Common myeloid progenitor, CD34-positive (primary cell): Measurements from ENCODE around the gene ABCB7.

ENCODE experiments used
- CTCF ChIA-PET: fragments of 350-600 bp; sonication (Branson Sonifier 250); formaldehyde crosslinking; loops from one replicate; lab custom pipeline; 2021; ENCODE audit warnings: antibody characterized with exemption; lab: Charles Lee
- POLR2A ChIA-PET: fragments of 350-600 bp; sonication (Branson Sonifier 250); formaldehyde crosslinking; loops from one replicate; lab custom pipeline; 2021; ENCODE audit warnings: antibody characterized with exemption; lab: Charles Lee
- DNase-seq, 3 donors: peaks; one replicate each; pipeline versions ENCODE4 v3.0.0 to v3.0.0-alpha.2; 2013
- H3K27ac ChIP-seq, 2 experiments: 1 replicate in 1 of 2; 2 replicates in 1 of 2; pipeline ENCODE4 v1.7.0; 2013; ENCODE audit warnings: inconsistent platforms in 2 of 2, low read length in 2 of 2, mild to moderate bottlenecking in 2 of 2, low read depth in 1 of 2, moderate library complexity in 1 of 2; ENCODE audit not compliant: severe bottlenecking in 2 of 2, insufficient read depth in 1 of 2, poor library complexity in 1 of 2
- H3K27me3 ChIP-seq, 5 experiments: replicated peaks in 2 of 5; 1 replicate in 3 of 5; 2 replicates in 2 of 5; pipeline versions ENCODE4 v1.6.1 to v1.7.0; 2013; ENCODE audit warnings: low read length in 4 of 5, mild to moderate bottlenecking in 2 of 5, moderate library complexity in 2 of 5, inconsistent platforms in 1 of 5; ENCODE audit not compliant: insufficient read depth in 5 of 5, control insufficient read depth in 4 of 5
- H3K36me3 ChIP-seq, 4 experiments: 1 replicate in 2 of 4; 2 replicates in 2 of 4; pipeline versions ENCODE4 v1.6.1 to v1.7.0; 2013; ENCODE audit warnings: low read length in 3 of 4, control low read depth in 1 of 4, mild to moderate bottlenecking in 1 of 4; ENCODE audit not compliant: control insufficient read depth in 4 of 4, insufficient read depth in 4 of 4
- H3K4me1 ChIP-seq, 4 experiments: 1 replicate in 3 of 4; 2 replicates in 1 of 4; pipeline versions ENCODE4 v1.6.1 to v1.7.1; 2013; ENCODE audit warnings: low read length in 3 of 4, mild to moderate bottlenecking in 3 of 4, control low read depth in 1 of 4, inconsistent platforms in 1 of 4, moderate library complexity in 1 of 4; ENCODE audit not compliant: control insufficient read depth in 4 of 4, insufficient read depth in 4 of 4; ENCODE audit errors: control extremely low read depth in 1 of 4
- H3K4me3 ChIP-seq, 7 experiments: 1 replicate in 4 of 7; 2 replicates in 3 of 7; pipeline versions ENCODE4 v1.5.1 to v1.7.0; 2013; ENCODE audit warnings: mild to moderate bottlenecking in 7 of 7, low read length in 6 of 7, moderate library complexity in 6 of 7, inconsistent platforms in 2 of 7, low read depth in 2 of 7, control low read depth in 1 of 7; ENCODE audit not compliant: insufficient read depth in 4 of 7, control insufficient read depth in 1 of 7; ENCODE audit errors: extremely low read depth in 1 of 7
- H3K9me3 ChIP-seq, 5 experiments: 1 replicate in 4 of 5; 2 replicates in 1 of 5; pipeline versions ENCODE4 v1.6.1 to v1.7.1; 2013; ENCODE audit warnings: low read length in 4 of 5, mild to moderate bottlenecking in 2 of 5, inconsistent platforms in 1 of 5, low read depth in 1 of 5, moderate library complexity in 1 of 5; ENCODE audit not compliant: control insufficient read depth in 4 of 5, insufficient read depth in 2 of 5; ENCODE audit errors: control extremely low read depth in 1 of 5
- WGBS: methylation state at CpG from one replicate; pipeline ENCODE4 v1.1.5; 2013; ENCODE audit not compliant: insufficient coverage; 5-methylcytosine and 5-hydroxymethylcytosine counted together

ABCB7 gene

DNA sequence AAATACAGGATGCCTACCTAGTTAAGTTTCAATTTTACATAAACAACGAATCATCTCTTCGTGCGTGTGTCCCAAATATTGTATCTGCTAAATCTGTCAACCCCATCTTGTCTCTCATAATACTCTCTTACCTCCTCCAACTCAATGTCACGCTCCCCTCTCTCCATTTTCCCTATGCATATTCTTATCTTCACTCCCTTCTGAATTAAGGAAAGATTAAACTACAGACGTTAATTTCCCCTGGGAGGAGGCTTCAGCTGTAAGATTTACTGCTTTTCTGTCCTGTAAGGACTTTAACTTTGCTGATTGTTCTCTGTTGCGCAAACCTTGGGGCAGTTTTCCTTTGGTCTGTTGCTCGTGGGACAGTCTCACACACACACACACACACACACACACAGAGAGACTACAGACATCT, 455 bp upstream of the ABCB7 start:
- POLR2A ChIA-PET: interaction anchor here (0.6 kb wide), 1 partner anchor 266 kb away, joined by 3 read pairs; no protein-coding TSS in a partner anchor
- peaks cover 0 to 12% (median 5%) of the 10 kb centered on the region in 4 experiments for H3K4me1 ChIP-seq
- DNase-seq: peak; percentile 21 to 71 (median 63)

DNA sequence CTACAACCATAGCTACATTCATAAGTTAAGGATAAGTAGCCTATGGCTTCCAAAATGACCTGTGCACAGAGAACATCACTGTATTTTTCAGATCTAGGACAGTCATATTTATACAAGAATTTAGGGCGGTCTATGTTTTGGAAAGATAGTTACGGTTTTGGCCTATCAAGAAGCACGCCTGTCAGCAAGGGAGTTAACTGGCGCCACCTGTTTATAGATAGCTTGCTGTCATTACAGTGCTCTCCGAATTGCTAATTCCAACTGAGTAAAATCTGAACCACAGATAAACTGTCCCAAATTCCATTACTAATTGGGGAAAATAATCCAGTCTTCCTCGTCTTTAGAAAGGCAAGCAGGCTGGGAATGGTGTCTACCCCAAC, 646 bp downstream of the ABCB7 start:
- CTCF ChIA-PET: no interaction called here
- Histone ChIP-seq H3K27me3 (no peaks in the 10 kb centered on the region), H3K36me3 (no peaks in the 10 kb centered on the region), H3K27ac (peak overlapping the region; percentile 77 to 92), H3K4me1 (peaks cover 0 to 12% (median 5%) of the 10 kb centered on the region in 4 experiments), H3K4me3 (peak overlapping the region; percentile 64 to 88 (median 78)), H3K9me3 (no peaks in the 10 kb centered on the region)
- POLR2A ChIA-PET: no interaction called here
- WGBS: 73% methylated on average over 4 of the region's 6 CpGs
- DNase-seq: peak in 1 of 3 donors; percentile 7

More for the DNA sequence above, 455 bp upstream of the ABCB7 start:
- H3K9me3 ChIP-seq: no peaks in the 10 kb centered on the region
- no peaks in the 10 kb centered on the region for H3K36me3 ChIP-seq
- peak overlapping the region; percentile 77 to 92 for H3K27ac ChIP-seq
- H3K27me3 ChIP-seq: no peaks in the 10 kb centered on the region
- 41% methylated on average over 7 of the region's 7 CpGs for WGBS
- CTCF ChIA-PET: no interaction called here
- H3K4me3 ChIP-seq: peak overlapping the region in 6 of 7 experiments; percentile 69 to 88 (median 78)

- CTCF ChIA-PET: no interaction called here
- H3K4me3 ChIP-seq: peak overlapping the region in 5 of 7 experiments; percentile 23 to 83 (median 78)
- no peaks in the 10 kb centered on the region for H3K27me3 ChIP-seq
- no peaks in the 10 kb centered on the region for H3K9me3 ChIP-seq
- H3K4me1 ChIP-seq: peaks cover 0 to 12% (median 5%) of the 10 kb centered on the region in 4 experiments
- H3K36me3 ChIP-seq: no peaks in the 10 kb centered on the region
- H3K27ac ChIP-seq: peak overlapping the region in 1 of 2 experiments; percentile 92
- POLR2A ChIA-PET: no interaction called here
- no peak for DNase-seq
- WGBS: no CpG with 5 or more reads among the region's 1 CpG
Measured at GRCh38 chrX:75154871-75155270, 1.2 kb downstream of the ABCB7 start.

DNA sequence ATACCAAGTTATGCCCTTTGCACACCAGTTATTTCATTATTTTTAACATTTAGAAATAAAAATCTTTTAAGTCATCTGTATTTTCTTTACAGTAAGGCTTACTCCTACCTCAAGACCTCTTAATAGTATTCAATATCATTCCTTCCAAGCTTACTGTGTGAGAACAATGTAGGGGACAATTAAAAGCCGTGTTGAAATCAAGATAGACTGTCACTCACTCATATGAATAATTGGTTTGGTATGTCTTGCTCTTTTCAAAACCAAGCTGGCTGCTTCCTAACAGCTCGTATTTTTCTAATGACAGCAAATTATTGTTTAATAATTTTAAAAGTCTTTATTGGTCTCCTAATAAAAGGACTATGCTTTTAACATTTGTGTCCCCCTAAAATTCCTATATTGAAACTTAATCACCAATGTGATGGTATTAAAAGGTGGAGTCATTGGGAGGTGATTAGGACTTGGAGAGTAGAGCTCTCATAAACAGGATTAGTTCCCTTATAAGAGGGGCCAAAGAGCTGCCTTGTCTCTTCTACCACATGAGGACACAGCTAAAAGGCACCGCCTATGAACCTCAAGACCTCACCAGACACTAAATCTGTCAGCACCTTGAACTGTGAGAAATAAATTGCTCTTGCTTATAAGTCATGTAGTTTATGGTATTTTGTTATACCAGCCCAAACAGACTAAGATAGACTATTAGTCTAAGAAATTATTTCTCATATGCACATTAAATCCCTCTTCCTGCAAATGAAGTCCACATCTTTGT, 4.1 kb downstream of the ABCB7 start:
- Histone ChIP-seq H3K4me3 (no peak overlapping the region), H3K9me3 (no peaks in the 10 kb centered on the region), H3K27ac (no peak overlapping the region), H3K4me1 (peaks cover 0 to 11% (median 5%) of the 10 kb centered on the region in 4 experiments), H3K27me3 (no peaks in the 10 kb centered on the region), H3K36me3 (no peaks in the 10 kb centered on the region)
- ChIA-PET POLR2A (no interaction called here), CTCF (no interaction called here)
- WGBS: no CpG with 5 or more reads among the region's 3 CpGs
- DNase-seq: no peak

GRCh38 chrX:75149654-75150053, 6.4 kb downstream of the ABCB7 start:
- Histone ChIP-seq H3K27me3 (no peaks in the 10 kb centered on the region), H3K27ac (no peak overlapping the region), H3K9me3 (no peaks in the 10 kb centered on the region), H3K36me3 (no peaks in the 10 kb centered on the region), H3K4me1 (no peaks in the 10 kb centered on the region), H3K4me3 (no peak overlapping the region)
- POLR2A ChIA-PET: interaction anchor here (0.8 kb wide), 1 partner anchor 9 kb away, joined by 7 read pairs; no protein-coding TSS in a partner anchor
- 100% methylated on average over 1 of the region's 1 CpG for WGBS
- CTCF ChIA-PET: no interaction called here
- no peak for DNase-seq

DNA sequence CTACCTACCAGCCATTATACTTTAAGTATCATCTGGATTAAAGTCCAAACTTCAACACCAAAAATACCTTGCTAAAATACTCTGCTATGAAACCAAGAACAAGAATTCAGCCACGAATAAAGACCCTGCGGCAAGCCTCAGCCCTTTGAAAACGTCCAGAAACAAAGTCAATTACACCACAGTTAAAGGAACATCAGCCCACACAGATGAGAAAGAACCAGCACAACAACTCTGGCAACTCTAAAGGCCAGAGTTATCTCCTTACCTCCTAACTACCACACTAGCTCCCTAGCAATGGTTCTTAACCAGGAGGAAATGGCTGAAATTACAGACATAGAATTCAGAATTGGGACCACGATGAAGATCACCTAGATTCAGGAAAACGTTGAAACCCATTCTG, 23.4 kb downstream of the ABCB7 start:
- POLR2A ChIA-PET: no interaction called here
- CTCF ChIA-PET: interaction anchor here (1.4 kb wide), 1 partner anchor 20 kb away, joined by 3 read pairs; no protein-coding TSS in a partner anchor
- Histone ChIP-seq H3K4me1 (no peaks in the 10 kb centered on the region), H3K27me3 (no peaks in the 10 kb centered on the region), H3K9me3 (peaks cover 0 to 6% (median 2%) of the 10 kb centered on the region in 5 experiments), H3K27ac (no peak overlapping the region), H3K36me3 (peaks cover 0 to 4% (median 2%) of the 10 kb centered on the region in 4 experiments), H3K4me3 (no peak overlapping the region)
- no peak for DNase-seq
- 77% methylated on average over 3 of the region's 5 CpGs for WGBS

- no peaks in the 10 kb centered on the region for H3K27me3 ChIP-seq
- DNase-seq: no peak
- H3K36me3 ChIP-seq: peaks cover 0 to 4% (median 0%) of the 10 kb centered on the region in 4 experiments
- peaks cover 0 to 6% (median 2%) of the 10 kb centered on the region in 5 experiments for H3K9me3 ChIP-seq
- 89% methylated on average over 6 of the region's 9 CpGs for WGBS
- no peak overlapping the region for H3K27ac ChIP-seq
- CTCF ChIA-PET: no interaction called here
- no peaks in the 10 kb centered on the region for H3K4me1 ChIP-seq
- no peak overlapping the region for H3K4me3 ChIP-seq
- POLR2A ChIA-PET: no interaction called here
Measured at GRCh38 chrX:75131973-75132627, 24.0 kb downstream of the ABCB7 start.
